Measurements from ENCODE around the gene OR51D1.

OR51D1 gene

DNA sequence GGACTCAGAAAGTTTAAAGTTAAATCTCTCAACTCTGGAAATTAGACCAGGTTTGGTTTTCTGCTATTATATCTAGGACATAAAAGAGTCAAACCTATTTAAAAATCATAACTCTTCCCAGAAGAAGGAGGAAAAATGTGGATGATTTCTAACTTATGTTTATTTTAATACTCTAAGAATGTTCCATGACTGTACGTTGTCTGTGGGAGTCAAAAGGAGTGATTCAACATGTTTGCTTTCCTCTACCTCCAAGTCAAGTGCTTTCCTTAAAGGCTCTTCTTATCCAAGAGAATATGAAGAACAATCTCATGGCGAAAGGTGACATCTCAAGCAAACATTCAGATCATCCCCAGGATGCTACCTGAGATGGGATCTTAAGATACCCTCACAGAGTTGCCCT is 28.1 kb downstream of the OR51D1 start:
- Mint-ChIP-seq H3K36me3 (ENCODE audit: low read depth) (no peaks in the 10 kb centered on the region), H3K9me3 (no peaks in the 10 kb centered on the region), H3K4me3 (no peak overlapping the region), H3K27me3 (ENCODE audit: low read depth) (peaks cover 5% of the 10 kb centered on the region), H3K27ac (peak overlapping the region in 1 of 3 experiments; percentile 10), H3K4me1 (peaks cover 6% of the 10 kb centered on the region)
- TF ChIP-seq, protein P1, sequence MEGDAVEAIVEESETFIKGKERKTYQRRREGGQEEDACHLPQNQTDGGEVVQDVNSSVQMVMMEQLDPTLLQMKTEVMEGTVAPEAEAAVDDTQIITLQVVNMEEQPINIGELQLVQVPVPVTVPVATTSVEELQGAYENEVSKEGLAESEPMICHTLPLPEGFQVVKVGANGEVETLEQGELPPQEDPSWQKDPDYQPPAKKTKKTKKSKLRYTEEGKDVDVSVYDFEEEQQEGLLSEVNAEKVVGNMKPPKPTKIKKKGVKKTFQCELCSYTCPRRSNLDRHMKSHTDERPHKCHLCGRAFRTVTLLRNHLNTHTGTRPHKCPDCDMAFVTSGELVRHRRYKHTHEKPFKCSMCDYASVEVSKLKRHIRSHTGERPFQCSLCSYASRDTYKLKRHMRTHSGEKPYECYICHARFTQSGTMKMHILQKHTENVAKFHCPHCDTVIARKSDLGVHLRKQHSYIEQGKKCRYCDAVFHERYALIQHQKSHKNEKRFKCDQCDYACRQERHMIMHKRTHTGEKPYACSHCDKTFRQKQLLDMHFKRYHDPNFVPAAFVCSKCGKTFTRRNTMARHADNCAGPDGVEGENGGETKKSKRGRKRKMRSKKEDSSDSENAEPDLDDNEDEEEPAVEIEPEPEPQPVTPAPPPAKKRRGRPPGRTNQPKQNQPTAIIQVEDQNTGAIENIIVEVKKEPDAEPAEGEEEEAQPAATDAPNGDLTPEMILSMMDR (IDR thresholded peaks at IDR 0.05; ENCODE audit: unreplicated experiment in 3 of 3): no peak

- peaks cover 15% of the 10 kb centered on the region for H3K4me1 Mint-ChIP-seq
- H3K27me3 Mint-ChIP-seq (ENCODE audit: low read depth): no peaks in the 10 kb centered on the region
- no peaks in the 10 kb centered on the region for H3K9me3 Mint-ChIP-seq
- TF ChIP-seq, protein P1 (IDR thresholded peaks at IDR 0.05; ENCODE audit: unreplicated experiment in 3 of 3): no peak
- H3K4me3 Mint-ChIP-seq: no peak overlapping the region
- no peak overlapping the region for H3K27ac Mint-ChIP-seq
- no peaks in the 10 kb centered on the region for H3K36me3 Mint-ChIP-seq (ENCODE audit: low read depth)
These were observed 34.5 kb downstream of the OR51D1 start for GRCh38 chr11:4671741-4672140.

- Mint-ChIP-seq H3K27ac (no peak overlapping the region), H3K9me3 (no peaks in the 10 kb centered on the region), H3K36me3 (ENCODE audit: low read depth) (no peaks in the 10 kb centered on the region), H3K27me3 (ENCODE audit: low read depth) (no peaks in the 10 kb centered on the region), H3K4me1 (peaks cover 15% of the 10 kb centered on the region), H3K4me3 (no peak overlapping the region)
- TF ChIP-seq, protein P1 (IDR thresholded peaks at IDR 0.05; ENCODE audit: unreplicated experiment in 3 of 3): no peak
These were observed 35.2 kb downstream of the OR51D1 start for GRCh38 chr11:4672470-4672869.

- Mint-ChIP-seq H3K27me3 (ENCODE audit: low read depth) (no peaks in the 10 kb centered on the region), H3K27ac (no peak overlapping the region), H3K4me1 (peaks cover 15% of the 10 kb centered on the region), H3K4me3 (no peak overlapping the region), H3K9me3 (no peaks in the 10 kb centered on the region), H3K36me3 (ENCODE audit: low read depth) (no peaks in the 10 kb centered on the region)
- TF ChIP-seq, protein P1 (IDR thresholded peaks at IDR 0.05; ENCODE audit: unreplicated experiment in 3 of 3): no peak
These were observed 36.5 kb downstream of the OR51D1 start for GRCh38 chr11:4673781-4674180.

DNA sequence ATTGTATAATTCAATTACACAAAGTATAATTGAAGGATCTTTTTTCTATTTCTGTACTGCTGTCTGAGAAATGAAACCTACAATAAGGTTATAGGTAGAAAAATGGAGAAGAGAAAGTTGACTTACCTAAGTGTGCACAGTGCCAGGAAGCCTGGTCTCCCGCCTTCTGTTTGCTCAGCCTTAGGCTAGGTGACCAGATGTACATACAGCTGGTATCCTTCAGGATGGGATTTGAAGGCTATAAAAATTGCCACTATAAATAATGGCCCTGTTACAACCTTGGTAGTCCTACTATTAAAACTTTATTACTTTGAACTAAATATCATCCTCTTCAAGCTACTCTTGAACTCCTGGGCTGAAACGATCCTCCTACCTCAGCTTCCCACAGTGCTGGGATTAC is 40.7 kb downstream of the OR51D1 start:
- Mint-ChIP-seq H3K4me3 (no peak overlapping the region), H3K36me3 (ENCODE audit: low read depth) (no peaks in the 10 kb centered on the region), H3K27ac (no peak overlapping the region), H3K4me1 (peaks cover 9% of the 10 kb centered on the region), H3K9me3 (no peaks in the 10 kb centered on the region), H3K27me3 (ENCODE audit: low read depth) (no peaks in the 10 kb centered on the region)
- TF ChIP-seq, protein P1 (IDR thresholded peaks at IDR 0.05; ENCODE audit: unreplicated experiment in 3 of 3): no peak

GRCh38 chr11:4680341-4680740 is 43.1 kb downstream of the OR51D1 start:
- H3K27ac Mint-ChIP-seq: peak overlapping the region in 1 of 3 experiments; percentile 35
- no peaks in the 10 kb centered on the region for H3K36me3 Mint-ChIP-seq (ENCODE audit: low read depth)
- peaks cover 5% of the 10 kb centered on the region for H3K4me1 Mint-ChIP-seq
- TF ChIP-seq, protein P1 (IDR thresholded peaks at IDR 0.05; ENCODE audit: unreplicated experiment in 3 of 3): no peak
- H3K4me3 Mint-ChIP-seq: no peak overlapping the region
- H3K9me3 Mint-ChIP-seq: no peaks in the 10 kb centered on the region
- no peaks in the 10 kb centered on the region for H3K27me3 Mint-ChIP-seq (ENCODE audit: low read depth)

Measured in nephron (organoid).